Astrocyte (in vitro differentiated cells and primary cell): ENCODE data around the gene PTPN11. TPM values are rescaled to one million over a fixed set of nuclear protein-coding genes. Genes with fewer than 3 reads are reported as not detected.
A peak's percentile ranks its signal among the peaks of the same experiment; 100 is the strongest.

Experiments used
- DNase-seq: peaks from one replicate; pipeline ENCODE4 v3.0.0-alpha.2; 2010; ENCODE audit warnings: low read depth
- FAIRE-seq: peaks from 2 replicates; lab custom pipeline; 2011; peaks lifted over from hg19 to GRCh38; lab: Jason Lieb, UNC
- H2AFZ ChIP-seq: 2 replicates; pipeline ENCODE4 v1.6.0; 2012; ENCODE audit warnings: low read depth, low read length, inconsistent platforms
- H3K27ac ChIP-seq: 2 replicates; pipeline ENCODE4 v1.5.1; 2011; ENCODE audit warnings: low read depth, low read length, inconsistent platforms
- H3K27me3 ChIP-seq: 2 replicates; pipeline ENCODE4 v1.6.0; 2011; ENCODE audit warnings: low read length, inconsistent platforms; ENCODE audit not compliant: insufficient read depth
- H3K36me3 ChIP-seq: 2 replicates; pipeline ENCODE4 v1.5.1; 2011; ENCODE audit warnings: low read length, inconsistent platforms; ENCODE audit not compliant: insufficient read depth
- H3K4me1 ChIP-seq: 2 replicates; pipeline ENCODE4 v1.5.1; 2011; ENCODE audit warnings: low read length, inconsistent platforms; ENCODE audit not compliant: insufficient read depth
- H3K4me2 ChIP-seq: 2 replicates; pipeline ENCODE4 v1.6.0; 2012; ENCODE audit warnings: low read length, inconsistent platforms
- H3K4me3 ChIP-seq: 2 replicates; pipeline ENCODE4 v1.5.1; 2011; ENCODE audit warnings: low read depth, mild to moderate bottlenecking, low read length, inconsistent platforms; ENCODE audit not compliant: insufficient read depth
- H3K79me2 ChIP-seq: 2 replicates; pipeline ENCODE4 v1.6.0; 2012; ENCODE audit warnings: mild to moderate bottlenecking, low read length, inconsistent platforms; ENCODE audit not compliant: insufficient read depth
- H3K9ac ChIP-seq: 2 replicates; pipeline ENCODE4 v1.6.0; 2012; ENCODE audit warnings: mild to moderate bottlenecking, low read length, inconsistent platforms
- H3K9me3 ChIP-seq: 2 replicates; pipeline ENCODE4 v1.5.1; 2012; ENCODE audit warnings: low read depth, mild to moderate bottlenecking, low read length, inconsistent platforms; ENCODE audit not compliant: insufficient read depth
- H4K20me1 ChIP-seq: 2 replicates; pipeline ENCODE4 v1.6.0; 2012; ENCODE audit warnings: low read length, inconsistent platforms; ENCODE audit not compliant: insufficient read depth
- H3K27ac Mint-ChIP-seq: one replicate; pipeline ENCODE4 v1.8.0; 2021; ENCODE audit warnings: mild to moderate bottlenecking, mixed read lengths; ENCODE audit not compliant: unreplicated experiment
- H3K27me3 Mint-ChIP-seq: one replicate; pipeline ENCODE4 v1.8.0; 2021; ENCODE audit warnings: low read depth, mixed read lengths; ENCODE audit not compliant: unreplicated experiment
- H3K36me3 Mint-ChIP-seq: one replicate; pipeline ENCODE4 v1.8.0; 2021; ENCODE audit warnings: low read depth, mixed read lengths; ENCODE audit not compliant: unreplicated experiment
- H3K4me1 Mint-ChIP-seq: one replicate; pipeline ENCODE4 v1.8.0; 2021; ENCODE audit warnings: low read depth, mixed read lengths; ENCODE audit not compliant: unreplicated experiment
- H3K4me3 Mint-ChIP-seq: one replicate; pipeline ENCODE4 v1.8.0; 2021; ENCODE audit warnings: mild to moderate bottlenecking, moderate library complexity, mixed read lengths; ENCODE audit not compliant: unreplicated experiment
- H3K9me3 Mint-ChIP-seq: one replicate; pipeline ENCODE4 v1.8.0; 2021; ENCODE audit warnings: mild to moderate bottlenecking, mixed read lengths; ENCODE audit not compliant: unreplicated experiment
- EZH2 ChIP-seq: IDR thresholded peaks from 2 replicates; pipeline ENCODE4 v1.6.1; 2012; ENCODE audit warnings: mild to moderate bottlenecking, low read length, inconsistent platforms; ENCODE audit not compliant: insufficient read depth
- total RNA-seq: library from RNA; stranded (reverse); gene quantifications from 2 replicates; pipeline ENCODE4 v1.2.1, GENCODE V29; 2021
- TF ChIP-seq, protein P1 (sequence below): IDR thresholded peaks from 2 replicates; pipeline ENCODE4 v1.5.1; 2011; ENCODE audit warnings: low read depth, mild to moderate bottlenecking, inconsistent platforms, low read length, moderate library complexity; ENCODE audit not compliant: insufficient read depth

Gene PTPN11
- total RNA-seq, 1 donor from 2014 or later: 143 TPM

DNA sequence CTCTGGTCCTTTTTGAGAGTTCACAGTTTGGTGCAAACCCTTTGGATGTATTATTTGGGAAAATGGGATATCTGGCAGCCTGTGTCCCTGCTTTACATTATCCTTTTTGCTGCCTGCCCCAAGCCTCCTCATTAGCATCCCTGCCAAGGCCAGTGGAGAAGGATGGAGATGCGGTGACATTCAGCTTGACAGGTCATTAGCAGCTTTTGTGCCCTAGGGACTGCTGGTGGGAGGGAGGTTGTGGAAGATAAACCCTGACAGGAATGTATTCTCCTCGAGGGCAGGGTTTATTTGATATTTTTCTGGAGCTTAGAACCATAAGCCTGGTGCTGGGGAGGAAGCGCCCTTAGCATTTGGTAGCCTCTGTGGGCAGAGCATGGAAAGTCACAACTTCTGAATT, 49.3 kb downstream of the PTPN11 start:
- H3K27ac Mint-ChIP-seq: no peak overlapping the region
- no peak for TF ChIP-seq EZH2
- TF ChIP-seq, protein P1, sequence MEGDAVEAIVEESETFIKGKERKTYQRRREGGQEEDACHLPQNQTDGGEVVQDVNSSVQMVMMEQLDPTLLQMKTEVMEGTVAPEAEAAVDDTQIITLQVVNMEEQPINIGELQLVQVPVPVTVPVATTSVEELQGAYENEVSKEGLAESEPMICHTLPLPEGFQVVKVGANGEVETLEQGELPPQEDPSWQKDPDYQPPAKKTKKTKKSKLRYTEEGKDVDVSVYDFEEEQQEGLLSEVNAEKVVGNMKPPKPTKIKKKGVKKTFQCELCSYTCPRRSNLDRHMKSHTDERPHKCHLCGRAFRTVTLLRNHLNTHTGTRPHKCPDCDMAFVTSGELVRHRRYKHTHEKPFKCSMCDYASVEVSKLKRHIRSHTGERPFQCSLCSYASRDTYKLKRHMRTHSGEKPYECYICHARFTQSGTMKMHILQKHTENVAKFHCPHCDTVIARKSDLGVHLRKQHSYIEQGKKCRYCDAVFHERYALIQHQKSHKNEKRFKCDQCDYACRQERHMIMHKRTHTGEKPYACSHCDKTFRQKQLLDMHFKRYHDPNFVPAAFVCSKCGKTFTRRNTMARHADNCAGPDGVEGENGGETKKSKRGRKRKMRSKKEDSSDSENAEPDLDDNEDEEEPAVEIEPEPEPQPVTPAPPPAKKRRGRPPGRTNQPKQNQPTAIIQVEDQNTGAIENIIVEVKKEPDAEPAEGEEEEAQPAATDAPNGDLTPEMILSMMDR: no peak
- peaks cover 5% of the 10 kb centered on the region for H3K79me2 ChIP-seq
- no peak overlapping the region for H3K4me2 ChIP-seq
- H3K36me3 Mint-ChIP-seq: peaks cover 7% of the 10 kb centered on the region
- H3K27me3 ChIP-seq: no peaks in the 10 kb centered on the region
- H3K36me3 ChIP-seq: peaks cover 7% of the 10 kb centered on the region
- H3K9ac ChIP-seq: no peak overlapping the region
- no peaks in the 10 kb centered on the region for H3K4me1 ChIP-seq
- H3K4me3 ChIP-seq: no peak overlapping the region
- no peak overlapping the region for H3K27ac ChIP-seq
- no peak for FAIRE-seq
- no peak overlapping the region for H2AFZ ChIP-seq
- no peak overlapping the region for H3K4me3 Mint-ChIP-seq
- no peaks in the 10 kb centered on the region for H3K4me1 Mint-ChIP-seq
- no peaks in the 10 kb centered on the region for H3K27me3 Mint-ChIP-seq
- peaks cover 2% of the 10 kb centered on the region for H3K9me3 Mint-ChIP-seq
- H4K20me1 ChIP-seq: peaks cover 47% of the 10 kb centered on the region
- DNase-seq: no peak
- no peaks in the 10 kb centered on the region for H3K9me3 ChIP-seq

DNA sequence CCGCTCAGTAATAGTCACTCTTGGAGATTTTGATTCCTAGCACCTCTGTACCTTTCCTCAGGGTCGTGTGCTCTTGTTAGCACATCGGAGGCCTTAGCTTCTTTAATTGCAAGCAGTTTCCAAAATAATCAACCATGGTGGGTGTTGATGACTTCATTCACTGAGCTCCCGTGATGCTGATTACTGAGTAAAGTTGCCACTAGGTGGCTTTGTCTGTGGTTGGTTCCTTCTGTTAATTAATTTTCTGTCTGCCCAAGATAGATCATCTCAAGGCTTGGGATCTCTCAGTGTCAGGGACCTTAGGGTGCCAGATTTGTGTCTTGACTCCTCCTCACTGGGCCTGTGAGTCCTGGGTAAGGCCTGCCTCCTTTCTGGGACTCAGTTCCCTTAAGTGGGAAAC, 54.3 kb downstream of the PTPN11 start:
- Histone ChIP-seq H3K9me3 (no peaks in the 10 kb centered on the region), H3K4me1 (no peaks in the 10 kb centered on the region), H4K20me1 (peaks cover 21% of the 10 kb centered on the region), H3K36me3 (peaks cover 23% of the 10 kb centered on the region), H3K9ac (no peak overlapping the region), H2AFZ (no peak overlapping the region), H3K79me2 (no peaks in the 10 kb centered on the region), H3K4me3 (no peak overlapping the region), H3K4me2 (no peak overlapping the region), H3K27ac (no peak overlapping the region), H3K27me3 (no peaks in the 10 kb centered on the region)
- H3K4me3 Mint-ChIP-seq: no peak overlapping the region
- no peaks in the 10 kb centered on the region for H3K9me3 Mint-ChIP-seq
- DNase-seq (no peak), FAIRE-seq (no peak)
- no peak for TF ChIP-seq EZH2
- TF ChIP-seq, protein P1: peak; percentile 17
- peaks cover 11% of the 10 kb centered on the region for H3K36me3 Mint-ChIP-seq
- H3K27ac Mint-ChIP-seq: peak overlapping the region; percentile 72
- H3K27me3 Mint-ChIP-seq: no peaks in the 10 kb centered on the region
- no peaks in the 10 kb centered on the region for H3K4me1 Mint-ChIP-seq

DNA sequence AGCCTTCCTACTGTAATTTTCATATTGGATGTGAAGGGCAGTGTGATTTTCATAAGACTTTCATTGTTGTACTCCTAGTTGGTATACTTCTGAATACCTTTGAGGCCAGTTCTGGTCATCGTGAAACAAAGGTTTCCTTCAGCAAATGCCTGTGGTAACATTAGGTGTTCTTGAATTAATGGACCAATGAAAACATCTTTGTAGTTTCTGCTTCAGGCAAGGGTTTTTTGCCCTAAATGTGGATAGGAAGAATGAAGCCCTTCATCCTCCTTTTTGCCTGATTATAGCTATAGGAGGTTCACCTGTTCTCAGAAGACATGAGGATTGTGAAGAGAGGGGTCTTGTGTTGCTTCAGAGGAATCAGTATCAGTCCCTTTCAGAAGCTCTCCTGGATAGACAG, 60.7 kb downstream of the PTPN11 start:
- peaks cover 45% of the 10 kb centered on the region for H3K36me3 ChIP-seq
- Mint-ChIP-seq H3K9me3 (peaks cover under 1% of the 10 kb centered on the region), H3K27ac (no peak overlapping the region), H3K4me1 (no peaks in the 10 kb centered on the region), H3K27me3 (no peaks in the 10 kb centered on the region), H3K4me3 (no peak overlapping the region), H3K36me3 (peaks cover 42% of the 10 kb centered on the region)
- no peak overlapping the region for H3K4me2 ChIP-seq
- H2AFZ ChIP-seq: no peak overlapping the region
- no peak overlapping the region for H3K27ac ChIP-seq
- FAIRE-seq (no peak), DNase-seq (no peak)
- H3K79me2 ChIP-seq: peaks cover 5% of the 10 kb centered on the region
- H3K4me3 ChIP-seq: no peak overlapping the region
- H3K9me3 ChIP-seq: no peaks in the 10 kb centered on the region
- H3K9ac ChIP-seq: no peak overlapping the region
- TF ChIP-seq EZH2: no peak
- TF ChIP-seq, protein P1: no peak
- H3K27me3 ChIP-seq: no peaks in the 10 kb centered on the region
- H4K20me1 ChIP-seq: peaks cover 17% of the 10 kb centered on the region
- no peaks in the 10 kb centered on the region for H3K4me1 ChIP-seq
